Pons (tissue), 1 donor: Measurements from ENCODE around the gene GPRIN3.
"Not testable (repeated sequence)": the region's sequence is repeated elsewhere in the genome, so short reads cannot be mapped to it uniquely, and the experiment has no call there.

Source experiments
- DNase-seq: peaks from one replicate; pipeline ENCODE4 v3.0.0-alpha.2; 2016; ENCODE audit warnings: low spot score

Gene GPRIN3

DNA sequence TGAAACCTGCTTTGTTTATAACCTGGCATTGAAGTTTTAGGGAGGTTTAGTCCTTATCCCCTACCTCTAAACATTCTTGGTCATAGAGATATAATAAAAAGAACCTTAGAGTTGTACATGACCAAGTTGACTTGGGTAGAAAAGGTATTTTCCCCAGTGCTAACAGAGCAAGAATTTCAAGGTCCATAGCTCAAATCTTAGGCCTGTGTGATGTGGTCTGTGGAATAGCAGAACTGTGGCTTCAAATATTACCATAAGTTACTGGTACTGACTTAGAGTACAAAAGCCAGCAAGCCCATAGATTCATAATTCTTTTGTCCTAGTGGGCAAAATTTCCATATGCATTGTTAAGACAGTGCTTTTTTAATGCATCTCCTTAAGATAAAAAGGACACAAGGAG lies 91.2 kb downstream of the GPRIN3 start:
- DNase-seq, result no peak

DNA sequence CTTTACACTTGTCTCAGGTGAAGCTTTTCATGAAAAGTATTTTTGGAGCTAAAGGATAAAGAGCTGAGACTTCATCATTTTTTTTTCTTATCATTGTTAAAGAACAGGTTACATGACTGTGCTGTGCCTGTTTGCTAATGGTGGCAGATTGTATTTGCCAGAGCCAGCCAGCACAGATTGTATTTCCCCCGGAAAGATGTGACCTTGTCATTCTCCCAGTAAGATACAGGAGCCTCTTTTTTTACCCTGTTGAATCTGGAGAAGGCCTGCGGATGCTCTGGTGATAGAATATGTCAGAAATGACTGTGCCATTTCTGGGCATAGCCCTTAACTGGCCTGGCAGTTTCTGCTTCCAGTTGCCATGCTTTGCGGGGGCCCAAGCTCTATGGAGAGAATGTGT lies 91.9 kb downstream of the GPRIN3 start:
- DNase-seq, result no peak

DNA sequence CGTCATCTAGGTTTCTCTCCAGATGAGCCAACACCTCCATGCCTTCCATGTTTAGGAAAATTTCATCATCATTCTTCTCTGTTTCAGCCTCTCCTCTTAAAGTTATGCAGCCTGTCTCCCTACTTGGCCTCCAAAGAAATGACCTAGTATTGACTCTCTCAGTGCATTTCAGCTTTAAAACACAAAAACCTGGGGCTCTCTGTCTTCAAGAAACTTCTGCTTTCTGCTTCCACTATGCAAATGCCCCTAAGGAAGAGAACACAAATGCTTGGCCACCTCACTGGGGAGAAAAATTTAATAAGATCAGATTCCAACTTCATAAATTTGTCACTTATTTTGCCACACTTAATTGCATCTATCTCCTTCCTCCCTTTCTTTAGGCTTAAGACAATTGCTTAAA lies 93.3 kb downstream of the GPRIN3 start:
- no peak for DNase-seq

DNA sequence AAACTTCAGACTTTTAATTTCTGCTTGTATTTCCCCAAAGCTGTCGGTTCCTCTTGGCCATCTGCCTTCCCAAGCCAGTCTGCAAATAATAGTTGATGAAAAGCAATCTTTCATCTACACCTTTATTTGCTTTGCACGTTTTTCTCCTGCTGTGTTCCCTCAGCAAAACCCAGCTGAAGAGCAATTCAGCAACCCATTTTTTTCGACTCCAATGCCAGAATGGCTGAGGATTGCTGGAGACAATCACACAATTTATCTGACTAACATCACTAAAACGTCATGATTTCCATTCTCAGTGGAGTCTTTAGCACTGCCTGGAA lies 94.3 kb downstream of the GPRIN3 start:
- no peak for DNase-seq

DNA sequence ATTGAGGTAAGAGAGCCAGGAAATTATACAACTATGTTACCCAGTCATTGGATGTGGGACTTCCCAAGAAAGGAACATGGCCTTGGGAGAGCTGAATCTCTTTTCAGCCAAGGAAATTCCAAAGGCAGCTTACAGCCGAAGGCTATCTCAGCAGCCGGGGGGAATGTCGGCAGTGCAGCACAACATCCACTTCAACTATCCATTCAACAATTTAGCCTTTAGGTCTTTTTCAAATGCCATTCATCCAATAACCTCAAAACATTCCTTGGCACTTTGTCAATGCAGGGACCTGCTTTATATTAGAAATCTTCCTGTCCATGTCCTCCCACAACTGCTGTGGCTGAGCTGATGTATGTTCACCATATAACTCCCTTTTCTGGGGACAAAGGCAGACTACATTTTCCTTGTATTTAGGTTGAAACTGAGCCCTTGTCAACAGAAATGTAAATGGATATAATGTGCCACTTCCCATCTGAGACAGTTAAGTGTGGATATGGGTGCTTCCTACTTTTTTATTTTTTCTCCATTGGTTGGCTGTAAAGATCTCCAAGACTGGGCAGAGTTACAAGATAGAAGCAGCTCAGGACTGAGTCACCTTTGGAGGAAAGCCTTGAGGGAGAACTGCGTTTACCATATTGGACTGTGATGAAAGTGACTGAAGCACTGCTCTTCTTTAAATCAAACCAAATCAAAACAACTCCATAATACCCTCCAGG lies 94.8 kb downstream of the GPRIN3 start:
- no peak for DNase-seq

DNA sequence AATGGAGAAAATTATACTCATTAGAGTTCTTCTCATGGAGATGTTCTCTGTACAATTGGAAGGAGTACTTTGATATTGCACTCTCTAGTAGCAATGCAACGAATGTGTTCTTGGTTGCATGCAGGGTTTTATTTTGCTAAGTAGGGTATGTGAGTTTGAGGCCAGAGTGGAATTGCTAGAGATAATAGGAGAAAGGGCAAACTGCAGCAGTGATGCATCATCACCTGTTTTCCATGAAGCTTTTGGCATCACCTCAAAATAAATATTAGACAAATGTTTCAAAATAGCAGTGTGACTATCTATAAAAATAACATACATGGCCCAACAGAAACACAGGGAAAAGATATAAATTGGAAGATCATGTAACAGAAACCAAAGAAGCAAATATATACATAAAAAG lies 103.0 kb downstream of the GPRIN3 start:
- no peak for DNase-seq

DNA sequence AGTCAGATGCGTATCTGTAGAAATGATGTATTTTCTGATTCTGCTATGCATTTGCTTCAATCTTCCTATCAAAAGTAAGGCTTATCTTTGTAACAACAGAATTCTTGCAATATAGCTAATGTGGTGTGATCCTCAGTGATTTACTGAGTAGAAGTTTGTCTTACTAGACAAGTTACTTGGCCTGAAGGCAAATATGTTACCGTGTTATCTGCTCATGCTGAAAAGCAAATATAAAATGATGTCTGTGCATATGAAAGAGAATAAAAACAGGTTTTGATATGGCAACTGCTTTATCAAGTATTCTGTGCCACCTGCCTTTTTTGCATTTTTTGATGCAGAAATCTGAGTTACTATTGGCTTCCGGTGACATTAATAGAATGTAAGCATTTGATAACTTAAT lies 103.7 kb downstream of the GPRIN3 start:
- DNase-seq, result no peak

DNA sequence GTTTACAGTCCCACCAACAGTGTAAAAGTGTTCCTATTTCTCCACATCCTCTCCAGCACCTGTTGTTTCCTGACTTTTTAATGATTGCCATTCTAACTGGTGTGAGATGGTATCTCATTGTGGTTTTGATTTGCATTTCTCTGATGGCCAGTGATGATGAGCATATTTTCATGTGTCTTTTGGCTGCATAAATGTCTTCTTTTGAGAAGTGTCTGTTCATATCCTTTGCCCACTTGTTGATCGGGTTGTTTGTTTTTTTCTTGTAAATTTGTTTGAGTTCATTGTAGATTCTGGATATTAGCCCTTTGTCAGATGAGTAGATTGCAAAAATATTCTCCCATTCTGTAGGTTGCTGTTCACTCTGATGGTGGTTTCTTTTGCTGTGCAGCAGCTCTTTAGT lies 108.2 kb downstream of the GPRIN3 start:
- not testable (repeated sequence) for DNase-seq

DNA sequence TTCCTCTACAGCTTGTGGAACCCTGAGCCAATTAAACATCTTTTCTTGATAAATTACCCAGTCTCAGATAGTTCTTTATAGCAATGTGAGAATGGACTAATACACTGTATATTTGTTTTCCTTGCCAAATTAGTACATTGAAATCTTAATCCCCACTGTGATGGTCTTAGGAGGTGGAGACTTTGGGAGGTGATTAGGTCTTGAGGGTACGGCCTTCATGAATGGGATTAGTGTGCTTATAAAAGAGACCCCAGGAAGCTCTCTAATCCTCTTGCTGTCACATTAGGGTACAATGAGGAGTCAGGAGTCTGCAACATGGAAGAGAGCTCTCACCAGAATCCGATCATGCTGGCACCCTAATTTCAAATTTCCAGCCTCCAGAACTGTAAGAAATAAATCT lies 109.7 kb downstream of the GPRIN3 start:
- DNase-seq, result no peak

DNA sequence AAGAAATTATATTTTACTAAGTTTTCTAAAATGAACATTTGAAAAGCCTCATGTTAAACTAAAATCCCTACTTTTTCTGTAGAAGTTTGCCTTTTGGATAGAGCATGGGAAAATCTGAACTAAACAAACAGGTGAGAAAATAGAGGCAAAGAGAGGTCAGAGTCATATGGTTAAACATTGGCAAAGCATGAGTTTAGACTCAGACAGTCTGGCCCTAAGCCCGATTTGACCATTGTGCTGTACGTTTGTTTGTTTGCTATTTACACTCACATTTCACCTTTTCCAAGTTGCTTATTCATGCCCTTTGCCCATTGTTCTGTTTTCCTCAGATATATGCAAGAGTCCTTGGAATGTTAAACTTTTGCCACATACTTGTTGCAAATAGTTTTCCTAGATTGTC lies 110.9 kb downstream of the GPRIN3 start:
- no peak for DNase-seq

DNA sequence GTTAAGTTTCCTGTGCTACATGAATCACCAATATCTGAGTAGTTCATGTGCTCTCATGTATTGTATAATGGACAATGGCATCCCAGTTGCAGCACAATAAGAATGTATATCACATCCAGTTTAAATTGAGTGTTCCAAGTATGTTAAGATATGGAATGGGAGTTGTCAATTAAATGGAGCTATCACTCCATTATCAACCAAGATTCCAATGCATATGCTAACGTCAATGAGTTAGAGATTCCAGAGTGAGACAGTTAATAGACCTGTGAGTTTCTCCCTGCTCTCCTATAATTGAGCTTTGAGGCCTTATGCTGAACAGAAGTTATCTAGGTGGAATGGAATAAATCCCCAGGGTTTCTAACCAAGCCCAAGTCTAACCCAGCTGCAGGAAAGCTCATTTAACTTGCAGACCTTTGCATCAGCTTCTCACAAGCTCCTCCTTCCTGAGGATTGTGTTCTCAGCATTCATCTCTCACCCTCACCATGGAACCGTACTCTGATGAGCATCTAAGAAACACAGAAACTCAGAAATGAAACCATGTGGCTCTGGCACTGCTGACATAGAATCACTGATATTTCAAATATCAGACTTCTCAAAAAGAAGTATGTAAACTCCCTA lies 111.4 kb downstream of the GPRIN3 start:
- no peak for DNase-seq

DNA sequence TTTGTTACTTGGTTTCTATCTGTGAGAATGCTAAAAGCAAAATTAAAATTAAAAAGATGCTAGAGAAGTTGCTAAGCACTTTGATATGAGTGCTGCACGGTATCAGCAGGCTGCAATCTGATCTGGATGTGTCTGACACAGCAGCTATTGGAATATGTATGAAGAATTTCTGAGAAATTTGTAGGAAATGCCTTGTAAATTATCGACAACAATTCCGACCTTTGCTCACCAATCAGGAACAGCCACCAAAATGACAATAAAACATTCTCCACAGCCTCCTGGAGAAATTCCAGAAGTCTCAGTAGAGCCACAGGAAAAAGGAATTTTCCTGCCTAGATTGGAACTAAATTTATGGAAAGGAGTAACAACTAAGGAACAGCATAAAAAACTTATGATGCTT lies 113.8 kb downstream of the GPRIN3 start:
- DNase-seq, result no peak
